Measurements from ENCODE around the gene ZNF407. TPM values are rescaled to one million over a fixed set of nuclear protein-coding genes. Genes with fewer than 3 reads are reported as not detected.

Gene ZNF407
- total RNA-seq, 1 experiment from 2014 or later: 7.6 TPM

GRCh38 chr18:74633652-74634352, 36.1 kb downstream of the ZNF407 start:
- Histone ChIP-seq H3K27ac (ENCODE audit: low read depth, low read length) (no peak overlapping the region), H3K4me2 (ENCODE audit: low read length) (no peak overlapping the region), H3K79me2 (ENCODE audit: insufficient read depth, low read length) (no peaks in the 10 kb centered on the region), H3K4me1 (ENCODE audit: control insufficient read depth in 1 of 2, insufficient read depth in 2 of 2, low read length in 2 of 2) (peaks cover 0 to 6% of the 10 kb centered on the region in 2 experiments; a peak in 1 of 4 replicates), H4K20me1 (ENCODE audit: insufficient read depth) (no peaks in the 10 kb centered on the region), H3K9ac (ENCODE audit: low read length) (no peak overlapping the region), H3K36me3 (ENCODE audit: control insufficient read depth in 1 of 2, insufficient read depth in 2 of 2, low read length in 2 of 2) (no peaks in the 10 kb centered on the region), H3K9me2 (ENCODE audit: insufficient read depth) (no peaks in the 10 kb centered on the region), H3K4me3 (replicated peaks in 1 of 2; ENCODE audit: low read depth in 1 of 2, low read length in 2 of 2) (no peak overlapping the region), H3K9me3 (ENCODE audit: control insufficient read depth in 1 of 2, insufficient read depth in 1 of 2, low read depth in 1 of 2, low read length in 2 of 2) (no peaks in the 10 kb centered on the region), H2AFZ (ENCODE audit: low read depth, low read length, poor library complexity, severe bottlenecking) (no peak overlapping the region), H3K27me3 (ENCODE audit: insufficient read depth, low read length) (no peaks in the 10 kb centered on the region)
- intact Hi-C loops (cut with micrococcal nuclease): no loop called here
- CTCF ChIA-PET: no interaction called here
- ATAC-seq (no peak), DNase-seq (ENCODE audit: low read depth, low spot score) (no peak)
- POLR2A ChIA-PET: no interaction called here
- TF ChIP-seq REST (IDR thresholded peaks at IDR 0.05; ENCODE audit: low read depth) (no peak), MAX (IDR thresholded peaks at IDR 0.05) (no peak), POLR2AphosphoS5 (IDR thresholded peaks at IDR 0.05; ENCODE audit: low read depth, low read length) (no peak), JUND (IDR thresholded peaks at IDR 0.05) (no peak), EGR1 (IDR thresholded peaks at IDR 0.05; ENCODE audit: low read depth) (no peak), CTCF (IDR thresholded peaks at IDR 0.05 in 2 of 3, conservative IDR thresholded peaks at IDR 0.05 in 1 of 3; ENCODE audit: borderline replicate concordance in 1 of 3, insufficient read depth in 1 of 3, low read depth in 2 of 3, low read length in 2 of 3) (no peak), ELF1 (IDR thresholded peaks at IDR 0.05; ENCODE audit: borderline replicate concordance, low read depth) (no peak), SRF (IDR thresholded peaks at IDR 0.05; ENCODE audit: low read depth) (no peak), ZBTB33 (IDR thresholded peaks at IDR 0.05; ENCODE audit: extremely low read depth, insufficient replicate concordance, low read length) (no peak), SIN3A (IDR thresholded peaks at IDR 0.05; ENCODE audit: low read depth) (no peak), EZH2 (IDR thresholded peaks at IDR 0.05) (no peak), YY1 (IDR thresholded peaks at IDR 0.05; ENCODE audit: extremely low read depth, insufficient replicate concordance, low read depth, low read length) (no peak), ZNF274 (IDR thresholded peaks at IDR 0.05; ENCODE audit: low read depth, low read length) (no peak), CBX3 (IDR thresholded peaks at IDR 0.05; ENCODE audit: low read depth) (no peak)
- RAD21 ChIA-PET (ENCODE audit: low non-redundant PET in 1 of 2, low total read pairs in 2 of 2, uncharacterized antibody in 2 of 2, unreplicated experiment in 2 of 2): no interaction called here
- BruUV-seq (replicated peaks): no TSS peak
